ENCODE measurements around the gene NFIX.

- TF ChIP-seq CTCF (conservative IDR thresholded peaks at IDR 0.05; ENCODE audit: low read depth, low read length) (no peak), EZH2 (IDR thresholded peaks at IDR 0.05; ENCODE audit: borderline replicate concordance, low read depth, low read length, poor library complexity, severe bottlenecking) (no peak)
Observed at GRCh38 chr19:13100031-13100588, 104.8 kb downstream of the NFIX start.

All from A673 (cell line).